Lung (tissue), 12 donors: ENCODE measurements around the gene RNU5D-1. TPM values are rescaled to one million over a fixed set of nuclear protein-coding genes. Genes with fewer than 3 reads are reported as not detected.

Experiments used
- ATAC-seq: fragments of 200-7000 bp; cut with Tn5 transposase; one replicate; pipeline ENCODE4 v1.9.1; 2020; ENCODE audit warnings: moderate number of reproducible peaks; ENCODE audit not compliant: insufficient read depth, low FRiP score
- DNase-seq, 3 donors: peaks; one replicate each; pipeline ENCODE4 v3.0.0-alpha.2; 2013 to 2017
- H3K27ac ChIP-seq, 2 donors: one replicate each; pipeline ENCODE4 v1.5.1; 2013; ENCODE audit warnings: mild to moderate bottlenecking in 2 of 2, moderate library complexity in 2 of 2, control low read depth in 1 of 2, inconsistent platforms in 1 of 2, low read depth in 1 of 2, low read length in 1 of 2
- H3K27me3 ChIP-seq, 3 donors: one replicate each; pipeline ENCODE4 v1.5.1; 2013; ENCODE audit warnings: low read length in 2 of 3; ENCODE audit not compliant: control insufficient read depth in 3 of 3, insufficient read depth in 3 of 3
- H3K36me3 ChIP-seq, 4 donors: one replicate each; pipeline ENCODE4 v1.5.1; 2013; ENCODE audit warnings: low read length in 4 of 4, mild to moderate bottlenecking in 1 of 4, moderate library complexity in 1 of 4; ENCODE audit not compliant: control insufficient read depth in 4 of 4, insufficient read depth in 4 of 4
- H3K4me1 ChIP-seq, 5 donors: one replicate each; pipeline ENCODE4 v1.5.1; 2013; ENCODE audit warnings: low read length in 5 of 5, mild to moderate bottlenecking in 2 of 5, moderate library complexity in 1 of 5; ENCODE audit not compliant: control insufficient read depth in 5 of 5, insufficient read depth in 5 of 5
- H3K4me3 ChIP-seq: one replicate; pipeline ENCODE4 v1.5.1; 2013; ENCODE audit warnings: mild to moderate bottlenecking, control low read depth, moderate library complexity
- H3K9ac ChIP-seq, 2 donors: one replicate each; pipeline ENCODE4 v1.5.1; 2013; ENCODE audit warnings: low read length in 2 of 2, control low read depth in 1 of 2; ENCODE audit not compliant: insufficient read depth in 1 of 2
- H3K9me3 ChIP-seq, 4 donors: one replicate each; pipeline ENCODE4 v1.5.1; 2013; ENCODE audit warnings: low read length in 3 of 4, mild to moderate bottlenecking in 1 of 4, moderate library complexity in 1 of 4; ENCODE audit not compliant: control insufficient read depth in 4 of 4, insufficient read depth in 3 of 4
- WGBS, 2 donors: extraction: QIAGEN DNeasy Blood & Tissue Kit; methylation state at CpG; one replicate each; pipeline ENCODE4 v1.1.7; 2013; 5-methylcytosine and 5-hydroxymethylcytosine counted together
- polyA plus RNA-seq, 2 donors: library from polyadenylated mRNA; stranded (reverse); fragments of 200-250 nt; gene quantifications; one replicate each; pipeline ENCODE4 v1.2.1, GENCODE V29; 2013
- total RNA-seq, 2 donors: library from RNA; depleted of rRNA in 1 of 2; stranded (reverse); fragments of >200 nt in 1 of 2; gene quantifications; one replicate each; pipeline ENCODE4 v1.2.1, GENCODE V29; 2014 to 2021
- TF ChIP-seq, protein P1 (sequence below): IDR thresholded peaks from 2 replicates; pipeline ENCODE4 v1.5.1; 2012; ENCODE audit warnings: mild to moderate bottlenecking; ENCODE audit errors: control extremely low read depth, extremely low read depth
- donor health status: control.
- donor health status: control.
- donor health status: Bipolar disorder and iron deficiency.
- donor health status: healthy.
- donor health status: DM: yes; HTN: yes; CAD: no.

The RNU5D-1 gene
- total and polyA plus RNA-seq, 4 donors, result not detected

- no peak overlapping the region for H3K4me3 ChIP-seq
Measured at GRCh38 chr1:44777969-44778635, 47.1 kb upstream of the RNU5D-1 start.

GRCh38 chr1:44777547-44777946 lies 46.6 kb upstream of the RNU5D-1 start:
- 86 to 88% methylated on average over 14 of the region's 14 CpGs for WGBS, 2 donors
- Histone ChIP-seq H3K4me1 (peaks cover 0 to 24% (median 13%) of the 10 kb centered on the region in 5 donors), H3K27me3 (no peaks in the 10 kb centered on the region), H3K27ac (no peak overlapping the region), H3K9me3 (no peaks in the 10 kb centered on the region), H3K4me3 (no peak overlapping the region), H3K9ac (no peak overlapping the region), H3K36me3 (peaks cover 12 to 36% (median 30%) of the 10 kb centered on the region in 4 donors)
- TF ChIP-seq, protein P1, sequence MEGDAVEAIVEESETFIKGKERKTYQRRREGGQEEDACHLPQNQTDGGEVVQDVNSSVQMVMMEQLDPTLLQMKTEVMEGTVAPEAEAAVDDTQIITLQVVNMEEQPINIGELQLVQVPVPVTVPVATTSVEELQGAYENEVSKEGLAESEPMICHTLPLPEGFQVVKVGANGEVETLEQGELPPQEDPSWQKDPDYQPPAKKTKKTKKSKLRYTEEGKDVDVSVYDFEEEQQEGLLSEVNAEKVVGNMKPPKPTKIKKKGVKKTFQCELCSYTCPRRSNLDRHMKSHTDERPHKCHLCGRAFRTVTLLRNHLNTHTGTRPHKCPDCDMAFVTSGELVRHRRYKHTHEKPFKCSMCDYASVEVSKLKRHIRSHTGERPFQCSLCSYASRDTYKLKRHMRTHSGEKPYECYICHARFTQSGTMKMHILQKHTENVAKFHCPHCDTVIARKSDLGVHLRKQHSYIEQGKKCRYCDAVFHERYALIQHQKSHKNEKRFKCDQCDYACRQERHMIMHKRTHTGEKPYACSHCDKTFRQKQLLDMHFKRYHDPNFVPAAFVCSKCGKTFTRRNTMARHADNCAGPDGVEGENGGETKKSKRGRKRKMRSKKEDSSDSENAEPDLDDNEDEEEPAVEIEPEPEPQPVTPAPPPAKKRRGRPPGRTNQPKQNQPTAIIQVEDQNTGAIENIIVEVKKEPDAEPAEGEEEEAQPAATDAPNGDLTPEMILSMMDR, result no peak
- ATAC-seq (no peak), DNase-seq (no peak)

More at GRCh38 chr1:44777969-44778635, 47.1 kb upstream of the RNU5D-1 start:
- peaks cover 12 to 36% (median 30%) of the 10 kb centered on the region in 4 donors for H3K36me3 ChIP-seq
- TF ChIP-seq, protein P1, result no peak
- no peak overlapping the region for H3K9ac ChIP-seq
- ATAC-seq (no peak), DNase-seq (no peak)
- peaks cover 0 to 25% (median 13%) of the 10 kb centered on the region in 5 donors for H3K4me1 ChIP-seq
- H3K9me3 ChIP-seq, result no peaks in the 10 kb centered on the region
- 68 to 72% methylated on average over 13 of the region's 13 CpGs for WGBS, 2 donors
- H3K27ac ChIP-seq, result no peak overlapping the region
- no peaks in the 10 kb centered on the region for H3K27me3 ChIP-seq

- Histone ChIP-seq H3K4me3 (peak overlapping the region; percentile 94), H3K4me1 (peaks cover 0 to 24% (median 13%) of the 10 kb centered on the region in 5 donors), H3K27me3 (no peaks in the 10 kb centered on the region), H3K9ac (peak overlapping the region; percentile 86 to 93), H3K27ac (peak overlapping the region in 1 of 2 donors; percentile 97), H3K9me3 (no peaks in the 10 kb centered on the region), H3K36me3 (peaks cover 12 to 36% (median 30%) of the 10 kb centered on the region in 4 donors)
- ATAC-seq (no peak), DNase-seq (no peak)
- TF ChIP-seq, protein P1, result no peak
- 52 to 56% methylated on average over 12 of the region's 12 CpGs for WGBS, 2 donors
Measured at GRCh38 chr1:44776730-44777068, 45.7 kb upstream of the RNU5D-1 start.
